ENCODE data around the gene B3GALNT2.
"Not testable (repeated sequence)": the region's sequence is repeated elsewhere in the genome, so short reads cannot be mapped to it uniquely, and the experiment has no call there.

Gene B3GALNT2

GRCh38 chr1:235465066-235465465, 39.2 kb downstream of the B3GALNT2 start:
- H3K9ac ChIP-seq (ENCODE audit: low read depth, low read length): no peak overlapping the region
- H3K36me3 ChIP-seq (ENCODE audit: control insufficient read depth, insufficient read depth, low read length): no peaks in the 10 kb centered on the region
- H3K27me3 ChIP-seq (ENCODE audit: control insufficient read depth, insufficient read depth, low read length): no peaks in the 10 kb centered on the region
- H3K9me3 ChIP-seq (ENCODE audit: control insufficient read depth, insufficient read depth, low read length): no peaks in the 10 kb centered on the region
- no peak overlapping the region for H3K4me3 ChIP-seq (ENCODE audit: low read depth, low read length)
- no peaks in the 10 kb centered on the region for H3K4me1 ChIP-seq (ENCODE audit: control insufficient read depth, insufficient read depth, low read length)

- not testable (repeated sequence) for H3K4me1 ChIP-seq (ENCODE audit: control insufficient read depth, insufficient read depth, low read length); H3K4me3 ChIP-seq (ENCODE audit: low read depth, low read length)
These were observed 41.4 kb downstream of the B3GALNT2 start for GRCh38 chr1:235462832-235463231.

GRCh38 chr1:235461954-235462353, 42.3 kb downstream of the B3GALNT2 start:
- Histone ChIP-seq H3K4me1 (ENCODE audit: control insufficient read depth, insufficient read depth, low read length) (no peaks in the 10 kb centered on the region), H3K36me3 (ENCODE audit: control insufficient read depth, insufficient read depth, low read length) (no peaks in the 10 kb centered on the region), H3K4me3 (ENCODE audit: low read depth, low read length) (no peak overlapping the region), H3K9ac (ENCODE audit: low read depth, low read length) (no peak overlapping the region), H3K27me3 (ENCODE audit: control insufficient read depth, insufficient read depth, low read length) (no peaks in the 10 kb centered on the region), H3K9me3 (ENCODE audit: control insufficient read depth, insufficient read depth, low read length) (no peaks in the 10 kb centered on the region)

More at GRCh38 chr1:235462832-235463231, 41.4 kb downstream of the B3GALNT2 start:
- H3K27me3 ChIP-seq (ENCODE audit: control insufficient read depth, insufficient read depth, low read length); H3K9ac ChIP-seq (ENCODE audit: low read depth, low read length); H3K9me3 ChIP-seq (ENCODE audit: control insufficient read depth, insufficient read depth, low read length); H3K36me3 ChIP-seq (ENCODE audit: control insufficient read depth, insufficient read depth, low read length): not testable (repeated sequence)

DNA sequence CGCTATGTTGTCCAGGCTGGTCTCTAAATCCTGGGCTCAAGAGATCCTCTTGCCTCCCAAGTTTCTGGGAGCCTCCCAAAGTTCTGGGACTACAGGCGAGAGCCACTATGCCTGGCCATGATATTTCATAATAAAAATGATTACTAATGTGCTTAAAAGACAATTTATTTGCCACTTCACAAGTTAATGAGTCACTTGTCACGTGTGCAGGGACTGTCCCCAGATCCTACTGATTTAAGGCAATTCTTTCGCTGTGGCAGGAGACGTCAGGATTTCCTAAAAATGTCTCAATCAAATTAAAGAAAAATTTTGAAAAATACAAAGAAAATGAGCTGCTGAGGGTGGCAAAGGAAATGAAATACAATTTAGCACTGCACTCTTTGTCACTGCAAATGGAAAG, 43.5 kb downstream of the B3GALNT2 start:
- Histone ChIP-seq H3K9ac (ENCODE audit: low read depth, low read length) (no peak overlapping the region), H3K9me3 (ENCODE audit: control insufficient read depth, insufficient read depth, low read length) (no peaks in the 10 kb centered on the region), H3K36me3 (ENCODE audit: control insufficient read depth, insufficient read depth, low read length) (no peaks in the 10 kb centered on the region), H3K4me3 (ENCODE audit: low read depth, low read length) (no peak overlapping the region), H3K27me3 (ENCODE audit: control insufficient read depth, insufficient read depth, low read length) (no peaks in the 10 kb centered on the region), H3K4me1 (ENCODE audit: control insufficient read depth, insufficient read depth, low read length) (no peaks in the 10 kb centered on the region)

DNA sequence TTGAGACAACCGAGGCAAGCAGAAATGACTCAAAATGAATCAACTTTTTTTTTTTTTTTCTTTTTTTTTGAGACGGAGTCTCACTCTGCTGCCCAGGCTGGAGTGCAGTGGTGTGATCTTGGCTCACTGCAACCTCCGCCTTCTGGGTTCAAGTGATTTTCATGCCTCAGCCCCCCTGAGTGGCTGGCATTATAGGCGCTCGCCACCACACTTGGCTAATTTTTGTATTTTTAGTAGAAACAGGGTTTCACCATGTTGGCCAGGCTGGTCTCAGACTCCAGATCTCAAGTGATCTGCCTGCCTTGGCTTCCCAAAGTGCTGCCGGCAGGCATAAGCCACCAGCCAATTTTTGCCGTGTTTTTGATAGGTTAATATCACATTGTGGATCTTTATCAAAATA, 46.4 kb downstream of the B3GALNT2 start:
- H3K4me3 ChIP-seq (ENCODE audit: low read depth, low read length): not testable (repeated sequence)

GRCh38 chr1:235455823-235456222, 48.4 kb downstream of the B3GALNT2 start:
- Histone ChIP-seq H3K9me3 (ENCODE audit: control insufficient read depth, insufficient read depth, low read length) (no peaks in the 10 kb centered on the region), H3K36me3 (ENCODE audit: control insufficient read depth, insufficient read depth, low read length) (no peaks in the 10 kb centered on the region), H3K4me1 (ENCODE audit: control insufficient read depth, insufficient read depth, low read length) (no peaks in the 10 kb centered on the region), H3K27me3 (ENCODE audit: control insufficient read depth, insufficient read depth, low read length) (no peaks in the 10 kb centered on the region), H3K4me3 (ENCODE audit: low read depth, low read length) (no peak overlapping the region), H3K9ac (ENCODE audit: low read depth, low read length) (no peak overlapping the region)

More for the DNA sequence above, 46.4 kb downstream of the B3GALNT2 start:
- not testable (repeated sequence) for H3K27me3 ChIP-seq (ENCODE audit: control insufficient read depth, insufficient read depth, low read length); H3K9me3 ChIP-seq (ENCODE audit: control insufficient read depth, insufficient read depth, low read length); H3K9ac ChIP-seq (ENCODE audit: low read depth, low read length); H3K4me1 ChIP-seq (ENCODE audit: control insufficient read depth, insufficient read depth, low read length); H3K36me3 ChIP-seq (ENCODE audit: control insufficient read depth, insufficient read depth, low read length)

GRCh38 chr1:235455097-235455496, 49.2 kb downstream of the B3GALNT2 start:
- Histone ChIP-seq H3K9ac (ENCODE audit: low read depth, low read length) (no peak overlapping the region), H3K27me3 (ENCODE audit: control insufficient read depth, insufficient read depth, low read length) (no peaks in the 10 kb centered on the region), H3K4me3 (ENCODE audit: low read depth, low read length) (no peak overlapping the region), H3K36me3 (ENCODE audit: control insufficient read depth, insufficient read depth, low read length) (no peaks in the 10 kb centered on the region), H3K4me1 (ENCODE audit: control insufficient read depth, insufficient read depth, low read length) (no peaks in the 10 kb centered on the region), H3K9me3 (ENCODE audit: control insufficient read depth, insufficient read depth, low read length) (no peaks in the 10 kb centered on the region)

DNA sequence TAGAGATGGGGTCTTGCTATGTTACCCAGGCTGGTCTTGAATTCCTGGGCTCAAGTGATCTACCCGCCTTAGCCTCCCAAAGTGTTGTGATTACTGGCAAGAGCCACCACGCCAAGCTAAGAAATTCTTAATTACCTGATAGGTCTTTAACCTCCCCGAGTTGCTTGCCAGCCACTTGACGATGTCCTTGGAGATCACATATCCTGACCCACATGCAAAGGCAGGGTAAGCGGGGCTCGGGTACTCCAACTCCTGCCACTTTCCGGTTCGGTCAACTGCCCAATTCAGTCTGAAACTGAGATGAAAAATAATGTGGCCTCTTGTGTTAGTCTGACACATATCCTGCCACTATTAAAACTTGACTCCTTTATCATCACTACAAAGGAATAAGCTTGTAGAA, 50.2 kb downstream of the B3GALNT2 start:
- Histone ChIP-seq H3K36me3 (ENCODE audit: control insufficient read depth, insufficient read depth, low read length) (no peaks in the 10 kb centered on the region), H3K27me3 (ENCODE audit: control insufficient read depth, insufficient read depth, low read length) (no peaks in the 10 kb centered on the region)

GRCh38 chr1:235450886-235451483, 53.3 kb downstream of the B3GALNT2 start:
- no peaks in the 10 kb centered on the region for H3K9me3 ChIP-seq (ENCODE audit: control insufficient read depth, insufficient read depth, low read length)
- no peaks in the 10 kb centered on the region for H3K27me3 ChIP-seq (ENCODE audit: control insufficient read depth, insufficient read depth, low read length)
- H3K36me3 ChIP-seq (ENCODE audit: control insufficient read depth, insufficient read depth, low read length): no peaks in the 10 kb centered on the region
- no peak overlapping the region for H3K4me3 ChIP-seq (ENCODE audit: low read depth, low read length)
- no peaks in the 10 kb centered on the region for H3K4me1 ChIP-seq (ENCODE audit: control insufficient read depth, insufficient read depth, low read length)
- H3K9ac ChIP-seq (ENCODE audit: low read depth, low read length): no peak overlapping the region

More for the DNA sequence above, 50.2 kb downstream of the B3GALNT2 start:
- Histone ChIP-seq H3K9ac (ENCODE audit: low read depth, low read length) (no peak overlapping the region), H3K4me1 (ENCODE audit: control insufficient read depth, insufficient read depth, low read length) (no peaks in the 10 kb centered on the region), H3K9me3 (ENCODE audit: control insufficient read depth, insufficient read depth, low read length) (no peaks in the 10 kb centered on the region), H3K4me3 (ENCODE audit: low read depth, low read length) (no peak overlapping the region)

DNA sequence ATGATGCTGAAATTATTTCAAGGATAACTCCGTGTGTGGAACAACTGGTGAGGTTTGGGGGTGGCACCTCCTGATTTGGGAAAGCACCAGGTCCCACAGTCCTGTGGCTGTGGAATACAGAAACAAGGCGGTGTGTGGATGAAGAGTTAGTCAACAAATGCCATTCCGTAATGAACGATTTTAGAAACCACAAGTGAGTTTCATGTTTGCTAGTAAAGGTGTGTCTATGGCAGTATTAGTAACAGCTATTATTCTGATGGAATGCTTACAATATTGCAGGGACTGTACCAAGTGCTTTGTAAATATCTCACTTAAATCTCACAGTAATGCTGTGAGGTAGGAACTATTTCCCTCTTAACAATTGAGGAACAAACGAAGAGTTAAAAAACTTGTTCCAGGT, 53.8 kb downstream of the B3GALNT2 start:
- Histone ChIP-seq H3K9me3 (ENCODE audit: control insufficient read depth, insufficient read depth, low read length) (no peaks in the 10 kb centered on the region), H3K9ac (ENCODE audit: low read depth, low read length) (no peak overlapping the region), H3K36me3 (ENCODE audit: control insufficient read depth, insufficient read depth, low read length) (no peaks in the 10 kb centered on the region), H3K4me1 (ENCODE audit: control insufficient read depth, insufficient read depth, low read length) (no peaks in the 10 kb centered on the region), H3K27me3 (ENCODE audit: control insufficient read depth, insufficient read depth, low read length) (no peaks in the 10 kb centered on the region), H3K4me3 (ENCODE audit: low read depth, low read length) (no peak overlapping the region)

DNA sequence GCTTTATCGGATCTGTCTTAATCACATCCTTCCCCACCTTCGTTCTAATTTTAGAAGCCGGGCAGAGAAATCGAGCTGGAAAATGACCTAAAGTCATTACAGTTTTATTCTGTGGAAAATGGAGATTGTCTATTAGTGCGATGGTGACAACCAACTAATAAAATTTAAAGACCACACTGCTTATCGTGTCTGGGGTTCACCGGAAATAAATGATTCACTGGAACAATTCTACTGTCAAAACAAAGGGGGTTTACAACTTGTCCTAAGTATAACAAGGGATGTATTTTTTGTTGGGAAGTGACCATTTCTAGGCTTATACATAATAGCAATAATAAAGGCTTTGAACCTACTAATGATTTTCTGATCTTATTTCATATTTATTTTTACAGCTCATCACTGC, 55.6 kb downstream of the B3GALNT2 start:
- H3K4me3 ChIP-seq (ENCODE audit: low read depth, low read length): no peak overlapping the region
- H3K36me3 ChIP-seq (ENCODE audit: control insufficient read depth, insufficient read depth, low read length): no peaks in the 10 kb centered on the region
- H3K4me1 ChIP-seq (ENCODE audit: control insufficient read depth, insufficient read depth, low read length): no peaks in the 10 kb centered on the region
- H3K27me3 ChIP-seq (ENCODE audit: control insufficient read depth, insufficient read depth, low read length): no peaks in the 10 kb centered on the region
- no peak overlapping the region for H3K9ac ChIP-seq (ENCODE audit: low read depth, low read length)
- no peaks in the 10 kb centered on the region for H3K9me3 ChIP-seq (ENCODE audit: control insufficient read depth, insufficient read depth, low read length)

DNA sequence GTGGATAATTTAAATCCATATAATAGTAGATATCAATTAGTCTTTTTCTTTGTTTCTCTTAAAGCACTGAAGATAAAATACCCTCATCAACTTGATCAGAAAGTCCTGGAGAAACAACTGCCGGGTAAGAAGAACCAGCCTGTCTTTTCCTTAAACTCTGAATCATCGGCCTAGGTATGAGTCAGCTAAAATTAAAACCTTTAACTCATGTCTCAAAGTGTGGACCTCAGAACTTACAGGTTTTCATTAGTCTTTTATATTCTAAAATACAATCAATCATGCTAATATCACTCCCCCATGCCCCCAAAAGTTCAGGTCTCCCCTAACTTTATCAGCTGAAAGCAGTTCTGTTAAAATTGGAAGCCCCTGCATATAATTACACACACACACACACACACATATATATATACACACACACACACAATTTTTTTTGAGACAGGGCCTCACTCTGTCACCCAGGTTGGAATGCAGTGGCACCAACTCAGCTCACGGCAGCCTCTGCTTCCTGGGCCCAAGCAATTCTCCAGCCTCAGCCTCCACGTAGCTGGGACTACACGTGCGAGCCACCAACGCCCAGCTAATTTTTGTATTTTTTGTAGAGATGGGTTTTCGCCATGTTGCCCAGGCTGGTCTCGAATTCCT, 61.3 kb downstream of the B3GALNT2 start:
- no peaks in the 10 kb centered on the region for H3K4me1 ChIP-seq (ENCODE audit: control insufficient read depth, insufficient read depth, low read length)
- peaks cover 4% of the 10 kb centered on the region for H3K36me3 ChIP-seq (ENCODE audit: control insufficient read depth, insufficient read depth, low read length)
- H3K9ac ChIP-seq (ENCODE audit: low read depth, low read length): no peak overlapping the region
- no peak overlapping the region for H3K4me3 ChIP-seq (ENCODE audit: low read depth, low read length)
- H3K9me3 ChIP-seq (ENCODE audit: control insufficient read depth, insufficient read depth, low read length): no peaks in the 10 kb centered on the region
- H3K27me3 ChIP-seq (ENCODE audit: control insufficient read depth, insufficient read depth, low read length): no peaks in the 10 kb centered on the region

Measured in iPS-15b (cell line).